ENCODE results near the gene ALDH8A1. TPM values are rescaled to one million over a fixed set of nuclear protein-coding genes. Genes with fewer than 3 reads are reported as not detected.

Gene ALDH8A1
- polyA plus RNA-seq, 1 of the 3 experiments (the other 2 are of a cell fraction) = 0.25 TPM

DNA sequence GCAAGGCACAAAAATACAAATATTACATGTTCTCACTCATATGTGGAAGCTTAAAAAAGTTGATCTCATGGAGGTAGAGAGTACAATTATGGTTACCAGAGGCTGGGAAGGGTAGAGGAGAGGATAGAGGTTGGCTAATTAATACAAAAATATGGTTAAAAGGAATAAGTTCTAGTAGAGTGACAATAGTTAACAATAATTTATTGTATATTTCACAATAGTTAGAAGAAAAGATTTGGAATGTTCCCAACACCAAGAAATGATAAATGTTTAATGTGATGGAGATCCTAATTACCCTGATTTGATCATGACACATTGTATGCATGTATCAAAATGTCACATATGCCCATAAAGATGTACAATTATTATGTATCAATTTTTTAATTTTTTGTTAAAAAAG, 1.8 kb downstream of the ALDH8A1 start:
- POLR2A ChIA-PET = no interaction called here
- Histone ChIP-seq H3K9me2 (no peaks in the 10 kb centered on the region), H3K4me1 (ENCODE audit: control insufficient read depth in 1 of 2, insufficient read depth in 2 of 2, low read depth in 1 of 2, low read length in 1 of 2) (peaks cover 0 to 3% of the 10 kb centered on the region in 2 experiments; a peak in 1 of 4 replicates), H3K79me2 (ENCODE audit: insufficient read depth) (no peaks in the 10 kb centered on the region), H3K4me3 (ENCODE audit: low read depth in 2 of 2, low read length in 1 of 2) (no peak overlapping the region), H3K9ac (no peak overlapping the region), H3K36me3 (replicated peaks in 1 of 2; ENCODE audit: control insufficient read depth in 1 of 2, insufficient read depth in 2 of 2, low read length in 1 of 2) (peaks cover 0 to 3% of the 10 kb centered on the region in 2 experiments), H4K20me1 (ENCODE audit: insufficient read depth) (no peaks in the 10 kb centered on the region), H2AFZ (ENCODE audit: low read depth) (no peak overlapping the region), H3K9me3 (no peaks in the 10 kb centered on the region), H3K4me2 (no peak overlapping the region), H3K27me3 (ENCODE audit: insufficient read depth) (no peaks in the 10 kb centered on the region), H3F3A (replicated peaks; ENCODE audit: insufficient read depth) (no peaks in the 10 kb centered on the region), H3K27ac (ENCODE audit: low read depth in 2 of 2, low read length in 1 of 2) (no peak overlapping the region)
- CTCF ChIA-PET = interaction anchor here (0.6 to 1.4 kb wide), 3 partner anchors 125 to 774 kb away, joined by 3 to 4 read pairs (median 3); no protein-coding TSS in a partner anchor
- DNase-seq = no peak
- no peak for TF ChIP-seq USF1 (IDR thresholded peaks at IDR 0.05; ENCODE audit: borderline replicate concordance, low read depth)
- TF ChIP-seq GABPA (IDR thresholded peaks at IDR 0.05; ENCODE audit: low read depth) = no peak
- no peak for TF ChIP-seq CHD2 (IDR thresholded peaks at IDR 0.05; ENCODE audit: low read length, partially characterized antibody)
- TF ChIP-seq, protein P1, sequence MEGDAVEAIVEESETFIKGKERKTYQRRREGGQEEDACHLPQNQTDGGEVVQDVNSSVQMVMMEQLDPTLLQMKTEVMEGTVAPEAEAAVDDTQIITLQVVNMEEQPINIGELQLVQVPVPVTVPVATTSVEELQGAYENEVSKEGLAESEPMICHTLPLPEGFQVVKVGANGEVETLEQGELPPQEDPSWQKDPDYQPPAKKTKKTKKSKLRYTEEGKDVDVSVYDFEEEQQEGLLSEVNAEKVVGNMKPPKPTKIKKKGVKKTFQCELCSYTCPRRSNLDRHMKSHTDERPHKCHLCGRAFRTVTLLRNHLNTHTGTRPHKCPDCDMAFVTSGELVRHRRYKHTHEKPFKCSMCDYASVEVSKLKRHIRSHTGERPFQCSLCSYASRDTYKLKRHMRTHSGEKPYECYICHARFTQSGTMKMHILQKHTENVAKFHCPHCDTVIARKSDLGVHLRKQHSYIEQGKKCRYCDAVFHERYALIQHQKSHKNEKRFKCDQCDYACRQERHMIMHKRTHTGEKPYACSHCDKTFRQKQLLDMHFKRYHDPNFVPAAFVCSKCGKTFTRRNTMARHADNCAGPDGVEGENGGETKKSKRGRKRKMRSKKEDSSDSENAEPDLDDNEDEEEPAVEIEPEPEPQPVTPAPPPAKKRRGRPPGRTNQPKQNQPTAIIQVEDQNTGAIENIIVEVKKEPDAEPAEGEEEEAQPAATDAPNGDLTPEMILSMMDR (IDR thresholded peaks at IDR 0.05) = no peak

GRCh38 chr6:134945045-134945444, 4.9 kb downstream of the ALDH8A1 start:
- no peak overlapping the region for H3K9ac ChIP-seq
- no peak overlapping the region for H3K4me3 ChIP-seq (ENCODE audit: low read depth in 2 of 2, low read length in 1 of 2)
- H3K9me3 ChIP-seq = no peaks in the 10 kb centered on the region
- H3K79me2 ChIP-seq (ENCODE audit: insufficient read depth) = no peaks in the 10 kb centered on the region
- no peak overlapping the region for H2AFZ ChIP-seq (ENCODE audit: low read depth)
- no peaks in the 10 kb centered on the region for H4K20me1 ChIP-seq (ENCODE audit: insufficient read depth)
- no peaks in the 10 kb centered on the region for H3F3A ChIP-seq (replicated peaks; ENCODE audit: insufficient read depth)
- no peak for TF ChIP-seq RFX5 (IDR thresholded peaks at IDR 0.05; ENCODE audit: low read length)
- TF ChIP-seq GATA2 (CRISPR knock-in tag; IDR thresholded peaks at IDR 0.05) = no peak
- no peak for TF ChIP-seq ZBTB33 (IDR thresholded peaks at IDR 0.05; ENCODE audit: borderline replicate concordance, low read depth)
- TF ChIP-seq, protein P2, sequence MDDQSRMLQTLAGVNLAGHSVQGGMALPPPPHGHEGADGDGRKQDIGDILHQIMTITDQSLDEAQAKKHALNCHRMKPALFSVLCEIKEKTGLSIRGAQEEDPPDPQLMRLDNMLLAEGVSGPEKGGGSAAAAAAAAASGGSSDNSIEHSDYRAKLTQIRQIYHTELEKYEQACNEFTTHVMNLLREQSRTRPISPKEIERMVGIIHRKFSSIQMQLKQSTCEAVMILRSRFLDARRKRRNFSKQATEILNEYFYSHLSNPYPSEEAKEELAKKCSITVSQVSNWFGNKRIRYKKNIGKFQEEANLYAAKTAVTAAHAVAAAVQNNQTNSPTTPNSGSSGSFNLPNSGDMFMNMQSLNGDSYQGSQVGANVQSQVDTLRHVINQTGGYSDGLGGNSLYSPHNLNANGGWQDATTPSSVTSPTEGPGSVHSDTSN (IDR thresholded peaks at IDR 0.05) = no peak
- TF ChIP-seq TEAD4 (IDR thresholded peaks at IDR 0.05; ENCODE audit: borderline replicate concordance, insufficient read depth) = no peak
- TF ChIP-seq SIN3A (IDR thresholded peaks at IDR 0.05; ENCODE audit: borderline replicate concordance, low read depth, low read length) = no peak
- no peak for TF ChIP-seq FOXJ3 (CRISPR knock-in tag; IDR thresholded peaks at IDR 0.05)
- no peak for TF ChIP-seq FOSL2 (IDR thresholded peaks at IDR 0.05; ENCODE audit: borderline replicate concordance, low read depth)
- TF ChIP-seq SMC3 (IDR thresholded peaks at IDR 0.05; ENCODE audit: low read depth, low read length) = no peak
- TF ChIP-seq NRF1 (IDR thresholded peaks at IDR 0.05; ENCODE audit: low read depth, low read length) = no peak
- TF ChIP-seq, protein P3, sequence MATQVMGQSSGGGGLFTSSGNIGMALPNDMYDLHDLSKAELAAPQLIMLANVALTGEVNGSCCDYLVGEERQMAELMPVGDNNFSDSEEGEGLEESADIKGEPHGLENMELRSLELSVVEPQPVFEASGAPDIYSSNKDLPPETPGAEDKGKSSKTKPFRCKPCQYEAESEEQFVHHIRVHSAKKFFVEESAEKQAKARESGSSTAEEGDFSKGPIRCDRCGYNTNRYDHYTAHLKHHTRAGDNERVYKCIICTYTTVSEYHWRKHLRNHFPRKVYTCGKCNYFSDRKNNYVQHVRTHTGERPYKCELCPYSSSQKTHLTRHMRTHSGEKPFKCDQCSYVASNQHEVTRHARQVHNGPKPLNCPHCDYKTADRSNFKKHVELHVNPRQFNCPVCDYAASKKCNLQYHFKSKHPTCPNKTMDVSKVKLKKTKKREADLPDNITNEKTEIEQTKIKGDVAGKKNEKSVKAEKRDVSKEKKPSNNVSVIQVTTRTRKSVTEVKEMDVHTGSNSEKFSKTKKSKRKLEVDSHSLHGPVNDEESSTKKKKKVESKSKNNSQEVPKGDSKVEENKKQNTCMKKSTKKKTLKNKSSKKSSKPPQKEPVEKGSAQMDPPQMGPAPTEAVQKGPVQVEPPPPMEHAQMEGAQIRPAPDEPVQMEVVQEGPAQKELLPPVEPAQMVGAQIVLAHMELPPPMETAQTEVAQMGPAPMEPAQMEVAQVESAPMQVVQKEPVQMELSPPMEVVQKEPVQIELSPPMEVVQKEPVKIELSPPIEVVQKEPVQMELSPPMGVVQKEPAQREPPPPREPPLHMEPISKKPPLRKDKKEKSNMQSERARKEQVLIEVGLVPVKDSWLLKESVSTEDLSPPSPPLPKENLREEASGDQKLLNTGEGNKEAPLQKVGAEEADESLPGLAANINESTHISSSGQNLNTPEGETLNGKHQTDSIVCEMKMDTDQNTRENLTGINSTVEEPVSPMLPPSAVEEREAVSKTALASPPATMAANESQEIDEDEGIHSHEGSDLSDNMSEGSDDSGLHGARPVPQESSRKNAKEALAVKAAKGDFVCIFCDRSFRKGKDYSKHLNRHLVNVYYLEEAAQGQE (IDR thresholded peaks at IDR 0.05; ENCODE audit: low read depth, low read length) = no peak
- no peak for TF ChIP-seq NFIC (IDR thresholded peaks at IDR 0.05; ENCODE audit: borderline replicate concordance)
- TF ChIP-seq YY1 (IDR thresholded peaks at IDR 0.05; ENCODE audit: low read depth) = no peak
- TF ChIP-seq FOXM1 (IDR thresholded peaks at IDR 0.05; ENCODE audit: low read depth) = no peak
- no peak for TF ChIP-seq USF1 (IDR thresholded peaks at IDR 0.05; ENCODE audit: borderline replicate concordance, low read depth)
- H3K27me3 ChIP-seq (ENCODE audit: insufficient read depth) = no peaks in the 10 kb centered on the region
- H3K36me3 ChIP-seq (replicated peaks in 1 of 2; ENCODE audit: control insufficient read depth in 1 of 2, insufficient read depth in 2 of 2, low read length in 1 of 2) = peaks cover 0 to 3% of the 10 kb centered on the region in 2 experiments
- POLR2A ChIA-PET = no interaction called here
- CTCF ChIA-PET = interaction anchor here (1.0 to 2.0 kb wide), 3 partner anchors 62 to 822 kb away, joined by 4 to 10 read pairs (median 4); no protein-coding TSS in a partner anchor
- DNase-seq = no peak
- H3K27ac ChIP-seq (ENCODE audit: low read depth in 2 of 2, low read length in 1 of 2) = no peak overlapping the region
- H3K4me1 ChIP-seq (ENCODE audit: control insufficient read depth in 1 of 2, insufficient read depth in 2 of 2, low read depth in 1 of 2, low read length in 1 of 2) = no peaks in the 10 kb centered on the region; a peak in 1 of 4 replicates
- no peak overlapping the region for H3K4me2 ChIP-seq
- H3K9me2 ChIP-seq = no peaks in the 10 kb centered on the region
